ENCODE results near the gene KCNG2.

The KCNG2 gene

GRCh38 chr18:79902640-79903039 lies 104.9 kb downstream of the KCNG2 start:
- ChIA-PET POLR2A (no interaction called here), CTCF (no interaction called here)
- TF ChIP-seq, protein P1, sequence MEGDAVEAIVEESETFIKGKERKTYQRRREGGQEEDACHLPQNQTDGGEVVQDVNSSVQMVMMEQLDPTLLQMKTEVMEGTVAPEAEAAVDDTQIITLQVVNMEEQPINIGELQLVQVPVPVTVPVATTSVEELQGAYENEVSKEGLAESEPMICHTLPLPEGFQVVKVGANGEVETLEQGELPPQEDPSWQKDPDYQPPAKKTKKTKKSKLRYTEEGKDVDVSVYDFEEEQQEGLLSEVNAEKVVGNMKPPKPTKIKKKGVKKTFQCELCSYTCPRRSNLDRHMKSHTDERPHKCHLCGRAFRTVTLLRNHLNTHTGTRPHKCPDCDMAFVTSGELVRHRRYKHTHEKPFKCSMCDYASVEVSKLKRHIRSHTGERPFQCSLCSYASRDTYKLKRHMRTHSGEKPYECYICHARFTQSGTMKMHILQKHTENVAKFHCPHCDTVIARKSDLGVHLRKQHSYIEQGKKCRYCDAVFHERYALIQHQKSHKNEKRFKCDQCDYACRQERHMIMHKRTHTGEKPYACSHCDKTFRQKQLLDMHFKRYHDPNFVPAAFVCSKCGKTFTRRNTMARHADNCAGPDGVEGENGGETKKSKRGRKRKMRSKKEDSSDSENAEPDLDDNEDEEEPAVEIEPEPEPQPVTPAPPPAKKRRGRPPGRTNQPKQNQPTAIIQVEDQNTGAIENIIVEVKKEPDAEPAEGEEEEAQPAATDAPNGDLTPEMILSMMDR (IDR thresholded peaks at IDR 0.05; ENCODE audit: insufficient read depth, low read length, missing control alignments), result no peak
- H3K4me3 ChIP-seq (ENCODE audit: low read depth, low read length), result no peak overlapping the region
- DNase-seq (ENCODE audit: low read depth, low spot score), result no peak

- POLR2A ChIA-PET, result no interaction called here
- H3K4me3 ChIP-seq (ENCODE audit: low read depth, low read length), result no peak overlapping the region
- CTCF ChIA-PET, result no interaction called here
- DNase-seq (ENCODE audit: low read depth, low spot score), result no peak
- TF ChIP-seq, protein P1 (IDR thresholded peaks at IDR 0.05; ENCODE audit: insufficient read depth, low read length, missing control alignments), result no peak
Observed at GRCh38 chr18:79903071-79903635, 105.4 kb downstream of the KCNG2 start.

- H3K4me3 ChIP-seq (ENCODE audit: low read depth, low read length), result no peak overlapping the region
- TF ChIP-seq, protein P1 (IDR thresholded peaks at IDR 0.05; ENCODE audit: insufficient read depth, low read length, missing control alignments), result no peak
- ChIA-PET CTCF (no interaction called here), POLR2A (no interaction called here)
- no peak for DNase-seq (ENCODE audit: low read depth, low spot score)
Observed at GRCh38 chr18:79903787-79904356, 106.1 kb downstream of the KCNG2 start.

DNA sequence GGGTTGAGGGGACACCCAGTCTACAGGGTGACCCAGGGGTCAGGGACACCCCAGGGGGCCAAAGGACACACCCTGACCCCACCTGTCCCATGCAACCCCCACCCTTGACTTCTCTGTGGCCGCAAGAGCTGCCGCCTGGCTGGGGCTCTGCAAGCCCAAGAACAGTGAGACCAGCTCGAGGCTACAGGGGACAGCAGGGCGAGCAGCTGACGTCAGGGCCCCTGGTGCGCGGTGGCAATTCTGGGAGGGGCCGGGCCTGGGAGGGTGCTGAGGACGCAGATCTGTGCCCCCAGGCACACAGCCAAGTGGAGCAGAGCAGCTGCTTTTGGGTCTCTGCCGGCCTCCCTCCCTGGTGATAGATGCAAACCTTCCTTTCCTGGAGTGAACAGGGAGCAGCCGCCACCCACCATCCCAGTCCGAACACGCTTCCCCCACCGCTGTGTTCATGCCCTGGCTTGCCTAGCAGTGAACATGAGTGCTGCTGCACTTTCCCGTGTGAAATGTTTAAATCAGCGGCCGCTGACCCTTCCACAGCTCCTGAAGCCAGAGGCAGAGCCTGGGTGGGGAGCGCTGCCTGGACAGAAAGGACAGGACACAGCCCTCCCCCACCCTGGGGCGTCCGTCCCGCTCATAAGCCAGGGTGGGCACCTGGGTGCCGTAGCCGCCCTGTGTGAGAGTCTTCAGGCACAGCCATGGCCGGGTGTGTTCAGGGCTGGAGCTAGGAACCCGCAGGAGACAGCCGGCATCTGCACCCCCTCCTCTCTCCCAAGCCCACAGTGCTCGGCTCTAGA lies 106.8 kb downstream of the KCNG2 start:
- TF ChIP-seq, protein P1 (IDR thresholded peaks at IDR 0.05; ENCODE audit: insufficient read depth, low read length, missing control alignments), result no peak
- DNase-seq (ENCODE audit: low read depth, low spot score), result no peak
- ChIA-PET CTCF (no interaction called here), POLR2A (no interaction called here)
- no peak overlapping the region for H3K4me3 ChIP-seq (ENCODE audit: low read depth, low read length)

DNA sequence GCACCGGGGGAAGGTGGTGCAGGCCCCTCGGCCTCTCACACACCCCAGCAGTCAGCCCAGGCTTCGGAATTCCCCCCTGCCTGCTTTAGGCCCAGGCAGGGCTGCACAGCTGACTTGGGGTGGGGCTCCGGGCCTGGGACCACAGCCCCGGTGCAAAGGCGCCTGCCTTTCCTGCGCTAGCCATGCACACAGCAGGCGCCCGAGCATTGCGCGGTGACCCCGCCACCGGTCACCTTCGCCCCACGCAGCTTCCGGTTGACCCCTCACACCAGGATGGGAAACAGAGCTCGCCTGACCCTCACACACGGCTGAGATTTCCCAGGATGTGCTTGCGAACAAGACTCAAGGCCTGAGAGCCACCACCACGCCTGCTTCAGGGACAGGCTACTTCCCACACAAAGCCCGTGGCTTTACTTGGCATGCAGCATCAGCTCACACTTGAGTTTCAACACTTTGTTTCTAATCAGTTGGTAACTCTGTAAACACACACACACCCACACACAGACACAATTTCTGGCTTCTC lies 107.7 kb downstream of the KCNG2 start:
- POLR2A ChIA-PET, result no interaction called here

More for the DNA sequence above, 107.7 kb downstream of the KCNG2 start:
- CTCF ChIA-PET, result interaction anchor here (0.7 to 1.6 kb wide), 2 partner anchors 10 to 11 kb away, joined by 3 read pairs; no protein-coding TSS in a partner anchor
- no peak for DNase-seq (ENCODE audit: low read depth, low spot score)
- no peak overlapping the region for H3K4me3 ChIP-seq (ENCODE audit: low read depth, low read length)
- TF ChIP-seq, protein P1 (IDR thresholded peaks at IDR 0.05; ENCODE audit: insufficient read depth, low read length, missing control alignments), result no peak
